GM18858 (cell line): ENCODE results near the gene CERCAM.

Source experiments
- ATAC-seq: cut with Tn5 transposase; IDR thresholded peaks from one replicate; pipeline ENCODE4 v1.9.1; 2021; ENCODE audit not compliant: unreplicated experiment

Gene CERCAM

GRCh38 chr9:128420651-128421481 lies at the start of gene CERCAM:
CERCAM (plus strand) TSS chr9:128420857; CDS start chr9:128420878, 21 bp downstream.
- ATAC-seq: no peak

GRCh38 chr9:128371630-128372117 lies 49.0 kb upstream of the CERCAM start:
- ATAC-seq: no peak

GRCh38 chr9:128372188-128372641 lies 48.4 kb upstream of the CERCAM start:
- ATAC-seq: no peak

- ATAC-seq: no peak
Observed at GRCh38 chr9:128372784-128373183, 47.9 kb upstream of the CERCAM start.

- no peak for ATAC-seq
Observed at GRCh38 chr9:128374221-128374675, 46.4 kb upstream of the CERCAM start.

GRCh38 chr9:128375865-128376264 lies 44.8 kb upstream of the CERCAM start:
- ATAC-seq: no peak

- no peak for ATAC-seq
Observed at GRCh38 chr9:128382261-128382660, 38.4 kb upstream of the CERCAM start.

GRCh38 chr9:128383007-128383753 lies 37.5 kb upstream of the CERCAM start:
- ATAC-seq: no peak

- no peak for ATAC-seq
Observed at GRCh38 chr9:128383791-128384190, 36.9 kb upstream of the CERCAM start.

- ATAC-seq: no peak
Observed at GRCh38 chr9:128384801-128385495, 35.7 kb upstream of the CERCAM start.

GRCh38 chr9:128385496-128386460 lies 34.9 kb upstream of the CERCAM start:
- ATAC-seq: no peak

- ATAC-seq: no peak
Observed at GRCh38 chr9:128388150-128388549, 32.5 kb upstream of the CERCAM start.

GRCh38 chr9:128389395-128390149 lies 31.1 kb upstream of the CERCAM start:
- ATAC-seq: no peak

GRCh38 chr9:128390150-128390812 lies 30.4 kb upstream of the CERCAM start:
- ATAC-seq: no peak

GRCh38 chr9:128390813-128391711 lies 29.6 kb upstream of the CERCAM start:
- no peak for ATAC-seq

GRCh38 chr9:128391956-128392301 lies 28.7 kb upstream of the CERCAM start:
- ATAC-seq: no peak

- no peak for ATAC-seq
Observed at GRCh38 chr9:128392302-128393144, 28.1 kb upstream of the CERCAM start.
